Heart right ventricle (tissue), 16 donors: ENCODE measurements around the gene TIMP3. TPM values are rescaled to one million over a fixed set of nuclear protein-coding genes. Genes with fewer than 3 reads are reported as not detected.

Source experiments
- ATAC-seq, 8 donors: fragments of 200-7000 bp; cut with Tn5 transposase; one replicate each; pipeline ENCODE4 v1.9.1; 2020; ENCODE audit warnings: mild to moderate bottlenecking in 8 of 8, moderate library complexity in 8 of 8, moderate number of reproducible peaks in 1 of 8
- DNase-seq, 2 donors: peaks; one replicate each; pipeline ENCODE4 v3.0.0-alpha.2; 2020
- H3K27ac ChIP-seq, 10 donors: fragments of 200-600 bp; sonication (generic) in 2 of 10; one replicate each; pipeline versions ENCODE4 v1.5.0 to v1.8.0; 2020 to 2022; ENCODE audit warnings: mild to moderate bottlenecking in 3 of 10
- H3K27me3 ChIP-seq, 7 donors: fragments of 200-600 bp; one replicate each; pipeline ENCODE4 v1.8.0; 2021 to 2022; ENCODE audit warnings: mild to moderate bottlenecking in 2 of 7
- H3K36me3 ChIP-seq, 9 donors: fragments of 200-600 bp; sonication (generic) in 1 of 9; one replicate each; pipeline versions ENCODE4 v1.5.0 to v1.8.0; 2020 to 2022; ENCODE audit warnings: mild to moderate bottlenecking in 2 of 9
- H3K4me1 ChIP-seq, 9 donors: fragments of 200-600 bp; sonication (generic) in 1 of 9; one replicate each; pipeline versions ENCODE4 v1.5.0 to v1.8.0; 2020 to 2022; ENCODE audit warnings: mild to moderate bottlenecking in 4 of 9
- H3K4me3 ChIP-seq, 10 donors: fragments of 200-600 bp; sonication (generic) in 2 of 10; one replicate each; pipeline versions ENCODE4 v1.5.0 to v1.8.0; 2020 to 2022; ENCODE audit warnings: mild to moderate bottlenecking in 7 of 10, moderate library complexity in 2 of 10
- H3K9me3 ChIP-seq, 11 donors: fragments of 200-600 bp in 10 of 11; sonication (generic) in 2 of 11; one replicate each; pipeline versions ENCODE4 v1.5.0 to v1.8.0; 2013 to 2022; ENCODE audit warnings: mild to moderate bottlenecking in 2 of 11, control low read depth in 1 of 11, moderate library complexity in 1 of 11
- WGBS, 2 donors: extraction: QIAGEN DNeasy Blood & Tissue Kit; methylation state at CpG; one replicate each; pipeline ENCODE4 v1.1.7; 2013; ENCODE audit warnings: inconsistent platforms in 1 of 2; 5-methylcytosine and 5-hydroxymethylcytosine counted together
- intact Hi-C, 10 donors: fragments of 100-400 bp; cut with DNase I; formaldehyde crosslinking; loops; one replicate each; pipeline versions ENCODE4 v1.11.1 to v1.14.2; 2022
- polyA plus RNA-seq, 2 donors: library from polyadenylated mRNA; stranded (reverse); fragments of 200-250 nt; gene quantifications; one replicate each; pipeline ENCODE4 v1.2.3, GENCODE V29; 2013
- total RNA-seq, 10 donors: library from RNA; stranded (reverse); fragmentation: NEBNext Ultra II Directional in 3 of 10; extraction: Animal tissue kit (Norgen Biotek cat#: 25700) in 3 of 10; gene quantifications; one replicate each; pipeline versions ENCODE4 v1.2.1 to v1.2.4, GENCODE V29; 2021 to 2023
- TF ChIP-seq, protein P1 (sequence below), 9 donors: fragments of 200-600 bp; sonication (generic) in 2 of 9; IDR thresholded peaks; one replicate each; pipeline versions ENCODE4 v1.5.0 to v1.8.0; 2021 to 2022; ENCODE audit warnings: antibody characterized with exemption in 9 of 9, mild to moderate bottlenecking in 5 of 9, moderate library complexity in 1 of 9
- donor health status: Arrhythmogenic right ventricular cardiomyopathy.
- donor health status: ischemic (EF 13 %, LVEDD 7.1; RV severe dilation, severe dysfunction).
- donor health status: healthy with polysubstance abuse.
- donor health status: DM: no; HTN: yes; CAD: no.
- donor health status: DM: no; HTN: no; CAD: no.
- donor health status: ischemic (EF 25% LVEDD 6.9; RV normal size, moderate dysfunction).
- donor health status: ischemic (EF 25% LVEDD 5.7; RV mildly dilated, moderate dysfunction).
- donor health status: healthy.
- donor health status: DM: yes; HTN: yes; CAD: no.
- donor health status: Ischemic cardiomyopathy.
- donor health status: ischemic (EF 35%, LVEDD 5.7; RV mildly dilated, moderate dysfunction).
- donor health status: nonischemic (EF 11% LVEDD 7.7; RV severe dilation, severe dysfunction).
- donor health status: DM: yes; HTN: yes; CAD: no.
- donor health status: PGD.
- donor health status: ischemic (EF 29% LVEDD 5.4; RV normal size, mild dysfunction).
- donor health status: nonischemic (EF 23%, LVEDD 6.1; RV moderate dilation, normal function).

The TIMP3 gene
- total and polyA plus RNA-seq, 12 donors, result 91.9 to 380 (median 157) TPM

DNA sequence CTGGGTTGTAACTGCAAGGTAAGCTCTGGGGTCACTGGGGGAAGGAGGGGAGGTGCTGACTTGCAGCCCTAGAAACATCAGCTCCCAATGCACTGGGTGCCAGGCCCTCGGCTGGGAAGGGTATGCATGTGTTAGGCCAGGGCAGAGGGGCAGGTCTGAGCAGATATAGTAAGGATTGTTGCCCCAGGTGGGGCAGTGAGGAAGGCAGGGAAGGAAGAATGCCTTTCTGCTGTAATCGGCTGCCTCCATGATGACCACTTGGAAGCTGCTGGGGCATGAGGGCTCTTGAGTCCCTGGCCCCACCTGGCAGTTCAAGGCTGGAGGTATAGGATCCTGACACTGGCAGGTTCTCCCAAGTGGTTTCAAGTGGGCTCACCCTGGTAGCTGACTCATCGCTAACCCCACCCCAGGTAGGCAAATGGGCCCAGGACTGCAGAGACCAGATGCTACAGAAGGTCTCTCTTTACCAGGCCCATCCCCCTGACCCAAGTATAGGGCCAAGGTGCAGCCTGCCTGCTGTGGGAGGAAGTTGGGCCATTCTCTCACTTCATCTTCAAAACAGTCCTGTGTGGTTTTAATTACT lies 56.7 kb downstream of the TIMP3 start:
- Histone ChIP-seq H3K27me3 (no peaks in the 10 kb centered on the region), H3K4me1 (peaks cover 9 to 51% (median 36%) of the 10 kb centered on the region in 9 donors), H3K4me3 (no peak overlapping the region), H3K36me3 (peaks cover 0 to 97% (median 55%) of the 10 kb centered on the region in 9 donors), H3K27ac (peak overlapping the region in 2 of 10 donors; percentile 11 to 27), H3K9me3 (no peaks in the 10 kb centered on the region)
- DNase-seq, result no peak
- ATAC-seq, result no peak
- intact Hi-C loops, result loop anchor here in 1 of 10 donors (10.0 kb wide), 1 partner anchor 127 kb away; no protein-coding TSS in a partner anchor
- TF ChIP-seq, protein P1, sequence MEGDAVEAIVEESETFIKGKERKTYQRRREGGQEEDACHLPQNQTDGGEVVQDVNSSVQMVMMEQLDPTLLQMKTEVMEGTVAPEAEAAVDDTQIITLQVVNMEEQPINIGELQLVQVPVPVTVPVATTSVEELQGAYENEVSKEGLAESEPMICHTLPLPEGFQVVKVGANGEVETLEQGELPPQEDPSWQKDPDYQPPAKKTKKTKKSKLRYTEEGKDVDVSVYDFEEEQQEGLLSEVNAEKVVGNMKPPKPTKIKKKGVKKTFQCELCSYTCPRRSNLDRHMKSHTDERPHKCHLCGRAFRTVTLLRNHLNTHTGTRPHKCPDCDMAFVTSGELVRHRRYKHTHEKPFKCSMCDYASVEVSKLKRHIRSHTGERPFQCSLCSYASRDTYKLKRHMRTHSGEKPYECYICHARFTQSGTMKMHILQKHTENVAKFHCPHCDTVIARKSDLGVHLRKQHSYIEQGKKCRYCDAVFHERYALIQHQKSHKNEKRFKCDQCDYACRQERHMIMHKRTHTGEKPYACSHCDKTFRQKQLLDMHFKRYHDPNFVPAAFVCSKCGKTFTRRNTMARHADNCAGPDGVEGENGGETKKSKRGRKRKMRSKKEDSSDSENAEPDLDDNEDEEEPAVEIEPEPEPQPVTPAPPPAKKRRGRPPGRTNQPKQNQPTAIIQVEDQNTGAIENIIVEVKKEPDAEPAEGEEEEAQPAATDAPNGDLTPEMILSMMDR (IDR thresholded peaks at IDR 0.05), result no peak
- WGBS, 2 donors, result 83 to 90% methylated on average over 3 of the region's 3 CpGs

DNA sequence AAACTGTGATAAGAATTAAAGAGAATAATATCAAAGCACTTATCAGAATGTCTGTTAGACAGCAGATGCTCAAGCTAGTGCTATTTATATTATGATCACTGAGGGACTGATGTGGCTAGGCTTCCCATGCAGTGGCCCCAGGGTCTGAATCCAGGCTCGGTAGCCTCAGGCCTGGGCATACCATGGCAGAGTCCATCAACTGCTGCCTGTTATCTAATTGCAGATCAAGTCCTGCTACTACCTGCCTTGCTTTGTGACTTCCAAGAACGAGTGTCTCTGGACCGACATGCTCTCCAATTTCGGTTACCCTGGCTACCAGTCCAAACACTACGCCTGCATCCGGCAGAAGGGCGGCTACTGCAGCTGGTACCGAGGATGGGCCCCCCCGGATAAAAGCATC lies 57.5 kb downstream of the TIMP3 start:
- intact Hi-C loops, result loop anchor here in 1 of 10 donors (10.0 kb wide), 1 partner anchor 126 kb away; no protein-coding TSS in a partner anchor
- Histone ChIP-seq H3K4me1 (peaks cover 3 to 44% (median 29%) of the 10 kb centered on the region in 9 donors), H3K36me3 (peaks cover 0 to 89% (median 55%) of the 10 kb centered on the region in 9 donors), H3K27ac (no peak overlapping the region), H3K9me3 (no peaks in the 10 kb centered on the region), H3K27me3 (no peaks in the 10 kb centered on the region), H3K4me3 (no peak overlapping the region)
- no peak for ATAC-seq
- no peak for DNase-seq
- WGBS, 2 donors, result 81 to 85% methylated on average over 9 of the region's 9 CpGs
- TF ChIP-seq, protein P1 (IDR thresholded peaks at IDR 0.05), result no peak

DNA sequence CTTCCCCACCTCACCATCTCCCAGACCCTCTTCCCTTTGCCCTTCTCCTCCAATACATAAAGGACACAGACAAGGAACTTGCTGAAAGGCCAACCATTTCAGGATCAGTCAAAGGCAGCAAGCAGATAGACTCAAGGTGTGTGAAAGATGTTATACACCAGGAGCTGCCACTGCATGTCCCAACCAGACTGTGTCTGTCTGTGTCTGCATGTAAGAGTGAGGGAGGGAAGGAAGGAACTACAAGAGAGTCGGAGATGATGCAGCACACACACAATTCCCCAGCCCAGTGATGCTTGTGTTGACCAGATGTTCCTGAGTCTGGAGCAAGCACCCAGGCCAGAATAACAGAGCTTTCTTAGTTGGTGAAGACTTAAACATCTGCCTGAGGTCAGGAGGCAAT lies 58.2 kb downstream of the TIMP3 start:
- TF ChIP-seq, protein P1 (IDR thresholded peaks at IDR 0.05), result no peak
- DNase-seq (no peak), ATAC-seq (no peak)
- WGBS, 2 donors, result 77 to 90% methylated on average over 1 of the region's 1 CpG
- intact Hi-C loops, result loop anchor here in 2 of 10 donors (10.0 kb wide), 2 partner anchors 55 to 125 kb away; partner anchors contain the start of gene TIMP3 (in 1 of the 2)
- Histone ChIP-seq H3K27ac (no peak overlapping the region), H3K4me1 (peaks cover 0 to 36% (median 21%) of the 10 kb centered on the region in 9 donors), H3K4me3 (no peak overlapping the region), H3K27me3 (no peaks in the 10 kb centered on the region), H3K36me3 (peaks cover 0 to 81% (median 55%) of the 10 kb centered on the region in 9 donors), H3K9me3 (no peaks in the 10 kb centered on the region)

DNA sequence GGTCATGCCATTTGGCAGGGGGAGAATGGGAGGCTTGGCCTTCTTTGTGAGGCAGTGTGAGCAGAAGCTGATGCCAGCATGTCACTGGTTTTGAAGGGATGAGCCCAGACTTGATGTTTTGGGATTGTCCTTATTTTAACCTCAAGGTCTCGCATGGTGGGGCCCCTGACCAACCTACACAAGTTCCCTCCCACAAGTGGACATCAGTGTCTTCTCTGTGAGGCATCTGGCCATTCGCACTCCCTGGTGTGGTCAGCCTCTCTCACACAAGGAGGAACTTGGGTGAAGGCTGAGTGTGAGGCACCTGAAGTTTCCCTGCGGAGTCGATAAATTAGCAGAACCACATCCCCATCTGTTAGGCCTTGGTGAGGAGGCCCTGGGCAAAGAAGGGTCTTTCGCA lies 59.8 kb downstream of the TIMP3 start:
- no peak for ATAC-seq
- H3K27ac ChIP-seq, result no peak overlapping the region
- H3K9me3 ChIP-seq, result no peaks in the 10 kb centered on the region
- H3K4me1 ChIP-seq, result peaks cover 0 to 20% (median 5%) of the 10 kb centered on the region in 9 donors
- no peaks in the 10 kb centered on the region for H3K27me3 ChIP-seq
- no peak for DNase-seq
- H3K4me3 ChIP-seq, result no peak overlapping the region
- TF ChIP-seq, protein P1 (IDR thresholded peaks at IDR 0.05), result no peak
- intact Hi-C loops, result loop anchor here in 1 of 10 donors (10.0 kb wide), 1 partner anchor 57 kb away; the partner anchor contains the start of gene TIMP3
- peaks cover 0 to 66% (median 50%) of the 10 kb centered on the region in 9 donors for H3K36me3 ChIP-seq
- WGBS, 2 donors, result 88 to 98% methylated on average over 5 of the region's 5 CpGs
